OCI-LY7 (cell line): ENCODE results near the gene UNC79. TPM values are rescaled to one million over a fixed set of nuclear protein-coding genes. Genes with fewer than 3 reads are reported as not detected.

Source experiments
- BruUV-seq: library from RNA; stranded (reverse); fragments of 400-500 nt; replicated peaks from 2 replicates; lab custom pipeline; 2021; lab: Mats Ljungman, UMichigan
- CTCF ChIA-PET: fragments of 300-600 bp; sonication (Branson Sonifier 250); formaldehyde crosslinking; loops from one replicate; lab custom pipeline; 2022; ENCODE audit warnings: antibody characterized with exemption; ENCODE audit not compliant: unreplicated experiment; lab: Charles Lee
- POLR2A ChIA-PET: fragments of 300-600 bp; sonication (Branson Sonifier 250); formaldehyde crosslinking; loops from one replicate; lab custom pipeline; 2022; ENCODE audit warnings: antibody characterized with exemption; lab: Charles Lee
- DNase-seq: peaks from one replicate; pipeline ENCODE4 v3.0.0-alpha.2; 2015; ENCODE audit warnings: low spot score
- H2AFZ ChIP-seq: fragments of 200-600 bp; sonication (generic), shearing (Covaris generic); 2 replicates; pipeline ENCODE4 v1.6.1; 2014; ENCODE audit warnings: mild to moderate bottlenecking, antibody characterized with exemption, low read length, moderate library complexity
- H3K27ac ChIP-seq: fragments of 200-600 bp; sonication (generic); 2 replicates; pipeline ENCODE4 v1.5.1; 2014; ENCODE audit warnings: mixed run types, low read depth, mild to moderate bottlenecking, moderate library complexity, low read length, inconsistent platforms; ENCODE audit not compliant: poor library complexity, severe bottlenecking
- H3K36me3 ChIP-seq: fragments of 200-600 bp; sonication (generic); 2 replicates; pipeline ENCODE4 v1.6.1; 2014; ENCODE audit warnings: mild to moderate bottlenecking, antibody characterized with exemption, low read length, moderate library complexity, mixed read lengths; ENCODE audit not compliant: insufficient read depth
- H3K4me1 ChIP-seq: fragments of 200-600 bp; sonication (generic); 2 replicates; pipeline ENCODE4 v1.5.1; 2014; ENCODE audit warnings: mild to moderate bottlenecking, low read length; ENCODE audit not compliant: insufficient read depth, poor library complexity, severe bottlenecking
- H3K4me2 ChIP-seq: fragments of 200-600 bp; sonication (generic); 2 replicates; pipeline ENCODE4 v1.6.1; 2014; ENCODE audit warnings: mild to moderate bottlenecking, low read length
- H3K4me3 ChIP-seq: fragments of 200-600 bp; sonication (generic); 2 replicates; pipeline ENCODE4 v1.5.1; 2014; ENCODE audit warnings: mild to moderate bottlenecking, low read depth, low read length; ENCODE audit not compliant: poor library complexity, severe bottlenecking
- H3K79me2 ChIP-seq: fragments of 200-600 bp; sonication (generic); 2 replicates; pipeline ENCODE4 v1.6.1; 2016; ENCODE audit warnings: low read depth, mild to moderate bottlenecking, low read length, moderate library complexity, mixed read lengths; ENCODE audit not compliant: insufficient read depth
- H3K9me2 ChIP-seq: fragments of 200-600 bp; sonication (generic); 2 replicates; pipeline ENCODE4 v1.6.1; 2016; ENCODE audit warnings: mild to moderate bottlenecking, low read length, mixed read lengths; ENCODE audit not compliant: insufficient read depth
- H3K9me3 ChIP-seq: fragments of 200-600 bp; sonication (generic); 2 replicates; pipeline ENCODE4 v1.6.1; 2014; ENCODE audit warnings: mild to moderate bottlenecking, mixed run types, low read length, mixed read lengths
- H4K20me1 ChIP-seq: fragments of 200-600 bp; sonication (generic); 2 replicates; pipeline ENCODE4 v1.6.1; 2014; ENCODE audit warnings: mild to moderate bottlenecking, antibody characterized with exemption, low read length, moderate library complexity, mixed read lengths; ENCODE audit not compliant: insufficient read depth
- CTCF ChIP-seq: fragments of 200-600 bp; sonication (generic); conservative IDR thresholded peaks from 2 replicates; pipeline ENCODE4 v1.5.1; 2014; ENCODE audit warnings: mild to moderate bottlenecking, antibody characterized with exemption, low read length, moderate library complexity, mixed read lengths
- EZH2phosphoT487 ChIP-seq: fragments of 200-600 bp; sonication (generic); IDR thresholded peaks from 2 replicates; pipeline ENCODE4 v1.6.1; 2018; ENCODE audit warnings: low read depth, borderline replicate concordance, mild to moderate bottlenecking, mixed run types, antibody characterized with exemption, low read length, moderate library complexity, mixed read lengths
- intact Hi-C: fragments of 100-400 bp; cut with micrococcal nuclease; formaldehyde crosslinking; loops from one replicate; pipeline ENCODE4 v1.10.0; 2022; ENCODE audit not compliant: unreplicated experiment
- total RNA-seq, 2 experiments: library from RNA; depleted of rRNA in 1 of 2; stranded (reverse); fragments of >200 nt in 1 of 2; shearing (Covaris generic) in 1 of 2; gene quantifications; 2 replicates each; pipeline ENCODE4 v1.2.3, GENCODE V29; 2014 to 2022

The UNC79 gene
- total RNA-seq, 2 experiments from 2014 or later, result 0.17 to 0.19 TPM

- Histone ChIP-seq H3K4me3 (no peak overlapping the region), H3K36me3 (no peaks in the 10 kb centered on the region), H3K27ac (no peak overlapping the region), H3K79me2 (no peaks in the 10 kb centered on the region), H2AFZ (no peak overlapping the region), H4K20me1 (no peaks in the 10 kb centered on the region), H3K9me2 (no peaks in the 10 kb centered on the region), H3K4me1 (no peaks in the 10 kb centered on the region), H3K4me2 (no peak overlapping the region), H3K9me3 (no peaks in the 10 kb centered on the region)
- CTCF ChIA-PET, result no interaction called here
- POLR2A ChIA-PET, result interaction anchor here (0.6 kb wide), 1 partner anchor 1511 kb away, joined by 3 read pairs; no protein-coding TSS in a partner anchor
- BruUV-seq, result no TSS peak
- intact Hi-C loops, result no loop called here
- no peak for DNase-seq
- TF ChIP-seq EZH2phosphoT487, result no peak
- no peak for TF ChIP-seq CTCF
Observed at GRCh38 chr14:93751946-93752655, 321.4 kb downstream of the UNC79 start.

DNA sequence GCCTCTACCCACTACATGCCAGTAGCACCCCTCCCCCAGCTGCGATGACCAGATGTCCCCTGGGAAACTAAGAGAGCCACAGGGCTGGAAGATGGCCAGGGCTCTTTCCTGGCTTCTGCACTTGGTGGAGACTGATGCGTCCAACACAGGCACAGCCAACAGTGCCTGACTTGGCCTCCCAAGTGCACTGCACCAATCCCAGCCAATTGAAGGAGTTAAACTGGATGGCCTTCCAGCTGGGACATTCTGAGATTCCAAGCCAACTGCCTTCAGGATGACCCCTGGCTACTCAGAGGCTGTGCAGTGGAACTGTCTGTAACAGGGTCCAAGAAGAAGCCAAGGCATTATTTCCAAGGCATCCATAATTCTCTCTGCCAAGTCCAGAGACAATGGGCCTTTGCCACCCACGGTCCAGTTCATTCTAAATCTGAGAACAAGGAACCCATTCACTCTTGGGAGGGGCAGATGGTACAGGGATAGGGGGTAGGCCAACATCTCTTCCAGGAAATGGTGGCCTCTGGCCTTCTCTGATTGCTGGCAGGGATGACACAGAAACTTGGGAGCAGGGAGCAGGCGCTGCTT lies 322.3 kb downstream of the UNC79 start:
- Histone ChIP-seq H3K79me2 (no peaks in the 10 kb centered on the region), H4K20me1 (no peaks in the 10 kb centered on the region), H3K9me2 (no peaks in the 10 kb centered on the region), H3K36me3 (no peaks in the 10 kb centered on the region), H3K9me3 (no peaks in the 10 kb centered on the region), H3K4me3 (no peak overlapping the region), H2AFZ (no peak overlapping the region), H3K4me1 (no peaks in the 10 kb centered on the region), H3K27ac (no peak overlapping the region), H3K4me2 (no peak overlapping the region)
- DNase-seq, result no peak
- no TSS peak for BruUV-seq
- intact Hi-C loops, result no loop called here
- CTCF ChIA-PET, result interaction anchor here (0.5 kb wide), 1 partner anchor 9 kb away, joined by 6 read pairs; no protein-coding TSS in a partner anchor
- POLR2A ChIA-PET, result no interaction called here
- TF ChIP-seq EZH2phosphoT487 (no peak), CTCF (no peak)

GRCh38 chr14:93753647-93754046 lies 322.9 kb downstream of the UNC79 start:
- H4K20me1 ChIP-seq, result no peaks in the 10 kb centered on the region
- H3K79me2 ChIP-seq, result no peaks in the 10 kb centered on the region
- DNase-seq, result no peak
- no peak overlapping the region for H3K4me3 ChIP-seq
- CTCF ChIA-PET, result interaction anchor here (0.5 kb wide), 1 partner anchor 8 kb away, joined by 6 read pairs; no protein-coding TSS in a partner anchor
- no peaks in the 10 kb centered on the region for H3K36me3 ChIP-seq
- intact Hi-C loops, result no loop called here
- H3K4me1 ChIP-seq, result no peaks in the 10 kb centered on the region
- no peak overlapping the region for H2AFZ ChIP-seq
- TF ChIP-seq CTCF, result no peak
- TF ChIP-seq EZH2phosphoT487, result no peak
- H3K4me2 ChIP-seq, result no peak overlapping the region
- POLR2A ChIA-PET, result no interaction called here
- BruUV-seq, result no TSS peak
- no peaks in the 10 kb centered on the region for H3K9me3 ChIP-seq
- no peak overlapping the region for H3K27ac ChIP-seq
- H3K9me2 ChIP-seq, result no peaks in the 10 kb centered on the region
